Measurements from ENCODE around the gene VWA3A. TPM values are rescaled to one million over a fixed set of nuclear protein-coding genes. Genes with fewer than 3 reads are reported as not detected.

VWA3A gene
- total and polyA plus RNA-seq, 2 of the 8 experiments (the other 6 are each of a cell fraction or from before 2014, with no cell fraction given), result 0.05 TPM; not detected in 1

GRCh38 chr16:22130528-22130927, 38.2 kb downstream of the VWA3A start:
- H3K4me3 ChIP-seq (ENCODE audit: extremely low read depth in 1 of 4, insufficient read depth in 2 of 4, low read depth in 3 of 4, low read length in 4 of 4), result no peak overlapping the region
- DNase-seq (ENCODE audit: low read depth in 1 of 2, low spot score in 2 of 2) (no peak), FAIRE-seq (no peak)
- no peak overlapping the region for H2BK20ac ChIP-seq (ENCODE audit: low read length)
- H4K20me1 ChIP-seq (replicated peaks in 1 of 2; ENCODE audit: control insufficient read depth in 1 of 2, insufficient read depth in 2 of 2, low read length in 2 of 2), result no peaks in the 10 kb centered on the region
- no peak overlapping the region for H3K27ac ChIP-seq (ENCODE audit: low read depth, low read length)
- no peak overlapping the region for H2BK120ac ChIP-seq (replicated peaks; ENCODE audit: low read depth, low read length)
- no peak overlapping the region for H3K4me2 ChIP-seq (ENCODE audit: insufficient read depth in 1 of 2, low read depth in 2 of 2, low read length in 2 of 2)
- H2AFZ ChIP-seq (ENCODE audit: low read length), result no peak overlapping the region
- H3K4ac ChIP-seq (replicated peaks; ENCODE audit: insufficient read length, low read depth, low read length), result no peak overlapping the region
- no peaks in the 10 kb centered on the region for H3K36me3 ChIP-seq (ENCODE audit: control insufficient read depth in 2 of 4, insufficient read depth in 4 of 4, low read length in 3 of 4)
- no peak overlapping the region for H3K56ac ChIP-seq (replicated peaks; ENCODE audit: insufficient read length, low read depth, low read length)
- H4K8ac ChIP-seq (ENCODE audit: extremely low read depth, insufficient read depth, low read length), result no peak overlapping the region
- CTCF ChIA-PET (ENCODE audit: partially characterized antibody), result interaction anchor here (1.1 to 5.8 kb wide), 4 partner anchors 9 to 57 kb away, joined by 3 to 60 read pairs (median 19); no protein-coding TSS in a partner anchor
- H3K9ac ChIP-seq (replicated peaks in 1 of 4; ENCODE audit: extremely low read depth in 1 of 4, low read depth in 3 of 4, low read length in 3 of 4), result no peak overlapping the region
- no peaks in the 10 kb centered on the region for H3K27me3 ChIP-seq (replicated peaks in 1 of 4; ENCODE audit: control insufficient read depth in 3 of 4, extremely low read depth in 1 of 4, insufficient read depth in 3 of 4, low read length in 3 of 4)
- H3K79me2 ChIP-seq (ENCODE audit: control insufficient read depth in 1 of 2, insufficient read depth in 2 of 2, low read length in 2 of 2), result no peaks in the 10 kb centered on the region
- H3K4me1 ChIP-seq (replicated peaks in 1 of 4; ENCODE audit: control insufficient read depth in 3 of 4, insufficient read depth in 4 of 4, low read length in 3 of 4), result no peaks in the 10 kb centered on the region
- no peak overlapping the region for H4K5ac ChIP-seq (ENCODE audit: insufficient read length, low read depth, low read length)
- H2BK15ac ChIP-seq (ENCODE audit: low read length), result no peak overlapping the region
- no peak overlapping the region for H3K23ac ChIP-seq (ENCODE audit: insufficient read length)
- no peak overlapping the region for H2AK5ac ChIP-seq (ENCODE audit: low read depth, low read length)
- H3K18ac ChIP-seq (ENCODE audit: extremely low read depth, low read length), result no peak overlapping the region
- no peak overlapping the region for H2BK12ac ChIP-seq (ENCODE audit: low read depth, low read length)
- POLR2A ChIA-PET (ENCODE audit: partially characterized antibody), result no interaction called here
- no peak overlapping the region for H4K91ac ChIP-seq (replicated peaks; ENCODE audit: insufficient read length, low read length)
- H2BK5ac ChIP-seq (ENCODE audit: low read depth, low read length), result no peak overlapping the region
- no peak overlapping the region for H3K14ac ChIP-seq (ENCODE audit: insufficient read length)
- no peaks in the 10 kb centered on the region for H3K9me3 ChIP-seq (ENCODE audit: insufficient read depth in 2 of 2, low read depth in 1 of 2, low read length in 1 of 2)
- H3K79me1 ChIP-seq (ENCODE audit: low read depth, low read length), result no peaks in the 10 kb centered on the region
- H3K23me2 ChIP-seq (ENCODE audit: low read depth, low read length), result peaks cover 2% of the 10 kb centered on the region; the same call in 1 of the 2 replicates
- TF ChIP-seq CBX5 (IDR thresholded peaks at IDR 0.05; ENCODE audit: low read depth, low read length), result no peak
- TF ChIP-seq MAFK (IDR thresholded peaks at IDR 0.05; ENCODE audit: low read depth, low read length), result no peak
- no peak for TF ChIP-seq HDAC6 (IDR thresholded peaks at IDR 0.05; ENCODE audit: low read depth, low read length)
- no peak for TF ChIP-seq EP300 (IDR thresholded peaks at IDR 0.05; ENCODE audit: borderline replicate concordance in 1 of 2, low read depth in 2 of 2, low read length in 2 of 2)
- no peak for TF ChIP-seq BACH1 (IDR thresholded peaks at IDR 0.05; ENCODE audit: low read length)
- no peak for TF ChIP-seq HDAC2 (IDR thresholded peaks at IDR 0.05; ENCODE audit: borderline replicate concordance in 1 of 2, low read depth in 2 of 2, low read length in 2 of 2)
- no peak for TF ChIP-seq RAD21 (IDR thresholded peaks at IDR 0.05 in 1 of 2, conservative IDR thresholded peaks at IDR 0.05 in 1 of 2; ENCODE audit: low read depth in 2 of 2, low read length in 2 of 2)
- no peak for TF ChIP-seq EGR1 (IDR thresholded peaks at IDR 0.05; ENCODE audit: borderline replicate concordance, low read depth, low read length)
- TF ChIP-seq SP2 (IDR thresholded peaks at IDR 0.05; ENCODE audit: low read length), result no peak
- no peak for TF ChIP-seq RFX5 (IDR thresholded peaks at IDR 0.05; ENCODE audit: borderline replicate concordance, low read depth, low read length)
- no peak for TF ChIP-seq PHF8 (conservative IDR thresholded peaks at IDR 0.05; ENCODE audit: low read depth, low read length)
- no peak for TF ChIP-seq SUZ12 (IDR thresholded peaks at IDR 0.05; ENCODE audit: low read length)
- no peak for TF ChIP-seq CREB1 (IDR thresholded peaks at IDR 0.05)
- TF ChIP-seq BRCA1 (IDR thresholded peaks at IDR 0.05; ENCODE audit: low read depth, low read length), result no peak

All from H1 (cell line).